WTC11 (cell line): ENCODE results near the gene IMPDH1. TPM values are rescaled to one million over a fixed set of nuclear protein-coding genes. Genes with fewer than 3 reads are reported as not detected.

Experiments
- ATAC-seq: fragments of 200-7000 bp; cut with Tn5 transposase; 2 replicates; pipeline ENCODE4 v1.10.0; 2021; ENCODE audit warnings: mild to moderate bottlenecking, moderate library complexity
- CTCF ChIA-PET: fragments of 300-600 bp; sonication (Branson Sonifier 250); formaldehyde crosslinking; loops from one replicate; lab custom pipeline; 2021; ENCODE audit warnings: antibody characterized with exemption; lab: Charles Lee
- POLR2A ChIA-PET: fragments of 350-600 bp; sonication (Branson Sonifier 250); formaldehyde crosslinking; loops from one replicate; lab custom pipeline; 2021; ENCODE audit warnings: antibody characterized with exemption; lab: Charles Lee
- DNase-seq: peaks from one replicate; pipeline ENCODE4 v3.0.0; 2021; ENCODE audit warnings: low spot score
- H3K27ac Mint-ChIP-seq: 2 replicates; pipeline ENCODE4 v1.8.0; 2021; ENCODE audit warnings: mixed read lengths
- H3K27me3 Mint-ChIP-seq: 2 replicates; pipeline ENCODE4 v1.8.0; 2021; ENCODE audit warnings: low read depth, mild to moderate bottlenecking, moderate library complexity, mixed read lengths
- H3K36me3 Mint-ChIP-seq: 2 replicates; pipeline ENCODE4 v1.8.0; 2021; ENCODE audit warnings: mixed read lengths
- H3K4me1 Mint-ChIP-seq: 2 replicates; pipeline ENCODE4 v1.8.0; 2022; ENCODE audit warnings: mixed read lengths
- H3K4me3 Mint-ChIP-seq: 2 replicates; pipeline ENCODE4 v1.8.0; 2021; ENCODE audit warnings: mild to moderate bottlenecking, moderate library complexity, mixed read lengths
- H3K9me3 Mint-ChIP-seq: 2 replicates; pipeline ENCODE4 v1.8.0; 2021; ENCODE audit warnings: mixed read lengths
- EMX1 ChIP-seq: fragments of 250-450 bp; sonication (Bioruptor Pico); IDR thresholded peaks from 2 replicates; pipeline ENCODE4 v1.8.0; 2021; ENCODE audit warnings: mild to moderate bottlenecking
- ESRRA ChIP-seq: sonication (generic); formaldehyde crosslinking; IDR thresholded peaks from 2 replicates; pipeline ENCODE4 v1.8.1; 2022; ENCODE audit warnings: mild to moderate bottlenecking, missing genetic modification reagents, borderline replicate concordance
- ETV6 ChIP-seq: sonication (generic); formaldehyde crosslinking; IDR thresholded peaks from 2 replicates; pipeline ENCODE4 v1.8.1; 2022; ENCODE audit warnings: mild to moderate bottlenecking, missing genetic modification reagents
- GRHL2 ChIP-seq: fragments of 250-450 bp; sonication (Bioruptor Pico); IDR thresholded peaks from 2 replicates; pipeline ENCODE4 v1.8.0; 2022; ENCODE audit warnings: mild to moderate bottlenecking, moderate library complexity; ENCODE audit not compliant: insufficient replicate concordance, severe bottlenecking
- MYBL2 ChIP-seq: sonication (generic); formaldehyde crosslinking; IDR thresholded peaks from 2 replicates; pipeline ENCODE4 v1.8.1; 2023; ENCODE audit warnings: mild to moderate bottlenecking, moderate library complexity, missing genetic modification reagents
- NR3C1 ChIP-seq: sonication (generic); formaldehyde crosslinking; conservative IDR thresholded peaks from 2 replicates; pipeline ENCODE4 v1.8.1; 2023; ENCODE audit warnings: low read depth, mild to moderate bottlenecking, missing genetic modification reagents
- TEAD4 ChIP-seq: sonication (generic); formaldehyde crosslinking; IDR thresholded peaks from 2 replicates; pipeline ENCODE4 v1.8.0; 2022; ENCODE audit warnings: mild to moderate bottlenecking, missing genetic modification reagents
- ZNF121 ChIP-seq: sonication (generic); formaldehyde crosslinking; IDR thresholded peaks from 2 replicates; pipeline ENCODE4 v1.8.0; 2023; ENCODE audit warnings: missing genetic modification reagents
- ZNF138 ChIP-seq: sonication (generic); formaldehyde crosslinking; conservative IDR thresholded peaks from 2 replicates; pipeline ENCODE4 v1.8.1; 2022; ENCODE audit warnings: mild to moderate bottlenecking, moderate library complexity, missing genetic modification reagents
- ZNF396 ChIP-seq: fragments of 250-450 bp; sonication (Bioruptor Pico); IDR thresholded peaks from 2 replicates; pipeline ENCODE4 v1.8.0; 2021; ENCODE audit warnings: mild to moderate bottlenecking, moderate library complexity, borderline replicate concordance
- total RNA-seq: library from RNA; stranded (reverse); gene quantifications from 3 replicates; pipeline ENCODE4 v1.2.3, GENCODE V29; 2021
- TF ChIP-seq, protein P1 (sequence below): fragments of 200-600 bp; IDR thresholded peaks from 2 replicates; pipeline ENCODE4 v1.8.0; 2022; ENCODE audit warnings: antibody characterized with exemption
- TF ChIP-seq, protein P2 (sequence below): sonication (generic); formaldehyde crosslinking; IDR thresholded peaks from 2 replicates; pipeline ENCODE4 v1.8.0; 2022; ENCODE audit warnings: mild to moderate bottlenecking, missing genetic modification reagents
- TF ChIP-seq, protein P3 (sequence below): sonication (generic); formaldehyde crosslinking; IDR thresholded peaks from 2 replicates; pipeline ENCODE4 v1.8.1; 2023; ENCODE audit warnings: mild to moderate bottlenecking, missing genetic modification reagents
- TF ChIP-seq, protein P4 (sequence below): sonication (generic); formaldehyde crosslinking; IDR thresholded peaks from 2 replicates; pipeline ENCODE4 v1.8.1; 2023; ENCODE audit warnings: mild to moderate bottlenecking, missing genetic modification reagents, moderate library complexity
- TF ChIP-seq, protein P5 (sequence below): fragments of 250-450 bp; sonication (Bioruptor Pico); IDR thresholded peaks from 2 replicates; pipeline ENCODE4 v2.1.2; 2022; ENCODE audit warnings: mild to moderate bottlenecking, moderate library complexity

The IMPDH1 gene
- total RNA-seq, 1 experiment from 2014 or later: 54.2 TPM

DNA sequence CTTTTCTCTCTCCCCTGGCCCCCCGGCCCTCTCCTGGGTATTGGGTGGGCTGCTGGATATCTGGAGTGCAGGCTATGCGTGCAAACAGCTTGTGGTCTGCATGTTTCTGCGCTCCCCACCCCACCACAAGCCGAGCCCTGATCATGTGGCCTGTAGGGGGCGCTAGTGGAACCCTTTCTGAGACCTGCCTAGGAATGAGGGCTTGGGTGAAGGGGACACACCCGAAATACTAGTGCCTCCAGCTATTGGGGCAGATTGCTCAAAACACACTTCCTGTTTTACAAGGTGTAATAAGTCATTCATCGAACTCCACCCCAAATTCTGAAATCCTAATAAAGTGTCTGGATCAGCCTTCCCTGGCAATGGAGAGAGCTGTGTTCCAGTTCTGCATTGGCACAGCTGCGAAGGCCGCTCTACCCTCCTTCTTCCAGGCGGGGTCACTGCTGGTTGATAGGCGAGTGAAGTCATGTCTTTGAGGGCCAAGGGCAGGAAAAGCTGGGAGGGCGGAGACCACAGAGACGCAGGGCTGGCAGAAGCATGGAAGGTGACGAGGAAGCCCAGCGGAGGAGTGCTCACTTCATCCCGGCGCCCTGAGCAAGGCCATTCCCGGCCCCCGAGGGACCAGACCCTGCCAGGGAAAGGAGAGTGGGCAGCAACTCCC, 28.5 kb downstream of the IMPDH1 start:
- Mint-ChIP-seq H3K27me3 (peaks cover 9% of the 10 kb centered on the region; the same call in 1 of the 2 replicates), H3K36me3 (no peaks in the 10 kb centered on the region), H3K27ac (no peak overlapping the region), H3K4me3 (no peak overlapping the region), H3K9me3 (no peaks in the 10 kb centered on the region), H3K4me1 (peaks cover 12% of the 10 kb centered on the region)
- ChIA-PET CTCF (interaction anchor here (0.5 to 6.7 kb wide), 53 partner anchors 9 to 943 kb away, joined by 3 to 125 read pairs (median 5); partner anchors contain the start of genes GARIN1A, METTL2B, PRRT4 and RBM28), POLR2A (no interaction called here)
- peak; percentile 80 for ATAC-seq
- peak; percentile 89 for DNase-seq
- TF ChIP-seq, protein P1, sequence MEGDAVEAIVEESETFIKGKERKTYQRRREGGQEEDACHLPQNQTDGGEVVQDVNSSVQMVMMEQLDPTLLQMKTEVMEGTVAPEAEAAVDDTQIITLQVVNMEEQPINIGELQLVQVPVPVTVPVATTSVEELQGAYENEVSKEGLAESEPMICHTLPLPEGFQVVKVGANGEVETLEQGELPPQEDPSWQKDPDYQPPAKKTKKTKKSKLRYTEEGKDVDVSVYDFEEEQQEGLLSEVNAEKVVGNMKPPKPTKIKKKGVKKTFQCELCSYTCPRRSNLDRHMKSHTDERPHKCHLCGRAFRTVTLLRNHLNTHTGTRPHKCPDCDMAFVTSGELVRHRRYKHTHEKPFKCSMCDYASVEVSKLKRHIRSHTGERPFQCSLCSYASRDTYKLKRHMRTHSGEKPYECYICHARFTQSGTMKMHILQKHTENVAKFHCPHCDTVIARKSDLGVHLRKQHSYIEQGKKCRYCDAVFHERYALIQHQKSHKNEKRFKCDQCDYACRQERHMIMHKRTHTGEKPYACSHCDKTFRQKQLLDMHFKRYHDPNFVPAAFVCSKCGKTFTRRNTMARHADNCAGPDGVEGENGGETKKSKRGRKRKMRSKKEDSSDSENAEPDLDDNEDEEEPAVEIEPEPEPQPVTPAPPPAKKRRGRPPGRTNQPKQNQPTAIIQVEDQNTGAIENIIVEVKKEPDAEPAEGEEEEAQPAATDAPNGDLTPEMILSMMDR: peak; percentile 94
- TF ChIP-seq NR3C1 (CRISPR knock-in tag): no peak
- TF ChIP-seq, protein P2, sequence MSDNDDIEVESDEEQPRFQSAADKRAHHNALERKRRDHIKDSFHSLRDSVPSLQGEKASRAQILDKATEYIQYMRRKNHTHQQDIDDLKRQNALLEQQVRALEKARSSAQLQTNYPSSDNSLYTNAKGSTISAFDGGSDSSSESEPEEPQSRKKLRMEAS (CRISPR knock-in tag): 0 out of 2 replicates have a peak, but pooled peaks have one; percentile 10

DNA sequence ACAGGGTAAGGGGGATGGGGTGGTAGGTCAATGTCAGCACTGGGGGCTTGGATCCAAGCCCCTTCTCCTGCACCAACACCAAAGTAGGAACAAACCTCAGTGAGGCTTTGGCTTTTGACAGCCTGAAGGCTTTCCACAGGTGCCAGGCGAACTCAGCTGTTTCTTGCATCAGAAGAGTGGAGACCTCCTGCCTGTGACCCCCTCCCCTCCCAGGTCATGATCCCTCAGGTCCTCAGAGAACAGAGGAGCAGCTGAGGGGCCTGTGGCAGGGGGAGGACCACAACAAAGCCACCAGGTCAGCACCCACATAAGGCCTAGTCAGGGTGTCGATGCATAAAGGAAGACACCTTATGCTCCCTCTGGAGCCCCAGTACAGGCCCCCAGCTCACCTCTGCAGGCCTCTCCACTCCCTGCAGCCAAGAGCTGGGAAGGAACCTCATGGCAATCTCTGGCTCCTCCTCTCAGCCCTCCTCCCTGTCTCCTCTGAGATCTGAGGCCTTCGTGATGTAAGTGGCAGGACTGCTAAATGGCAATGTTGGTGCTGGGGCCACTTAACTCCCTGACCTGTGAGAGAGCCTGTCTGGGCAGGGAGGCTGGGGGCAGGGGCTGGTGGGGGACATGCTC, 29.2 kb downstream of the IMPDH1 start:
- Mint-ChIP-seq H3K4me3 (no peak overlapping the region), H3K27me3 (peaks cover 9% of the 10 kb centered on the region; the same call in 1 of the 2 replicates), H3K36me3 (no peaks in the 10 kb centered on the region), H3K27ac (no peak overlapping the region), H3K9me3 (no peaks in the 10 kb centered on the region), H3K4me1 (peaks cover 12% of the 10 kb centered on the region)
- ATAC-seq (peak; percentile 22), DNase-seq (no peak)
- CTCF ChIA-PET: interaction anchor here (0.5 to 6.7 kb wide), 46 partner anchors 8 to 943 kb away, joined by 3 to 125 read pairs (median 6); partner anchors contain the start of genes GARIN1A, METTL2B, PRRT4 and RBM28
- TF ChIP-seq ZNF396 (CRISPR knock-in tag): no peak
- no peak for TF ChIP-seq MYBL2
- TF ChIP-seq, protein P2 (CRISPR knock-in tag): 0 out of 2 replicates have a peak, but pooled peaks have one; percentile 29
- TF ChIP-seq ETV6 (CRISPR knock-in tag): no peak
- TF ChIP-seq, protein P1: no peak
- TF ChIP-seq, protein P3, sequence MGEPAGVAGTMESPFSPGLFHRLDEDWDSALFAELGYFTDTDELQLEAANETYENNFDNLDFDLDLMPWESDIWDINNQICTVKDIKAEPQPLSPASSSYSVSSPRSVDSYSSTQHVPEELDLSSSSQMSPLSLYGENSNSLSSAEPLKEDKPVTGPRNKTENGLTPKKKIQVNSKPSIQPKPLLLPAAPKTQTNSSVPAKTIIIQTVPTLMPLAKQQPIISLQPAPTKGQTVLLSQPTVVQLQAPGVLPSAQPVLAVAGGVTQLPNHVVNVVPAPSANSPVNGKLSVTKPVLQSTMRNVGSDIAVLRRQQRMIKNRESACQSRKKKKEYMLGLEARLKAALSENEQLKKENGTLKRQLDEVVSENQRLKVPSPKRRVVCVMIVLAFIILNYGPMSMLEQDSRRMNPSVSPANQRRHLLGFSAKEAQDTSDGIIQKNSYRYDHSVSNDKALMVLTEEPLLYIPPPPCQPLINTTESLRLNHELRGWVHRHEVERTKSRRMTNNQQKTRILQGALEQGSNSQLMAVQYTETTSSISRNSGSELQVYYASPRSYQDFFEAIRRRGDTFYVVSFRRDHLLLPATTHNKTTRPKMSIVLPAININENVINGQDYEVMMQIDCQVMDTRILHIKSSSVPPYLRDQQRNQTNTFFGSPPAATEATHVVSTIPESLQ (CRISPR knock-in tag): no peak
- POLR2A ChIA-PET: no interaction called here

DNA sequence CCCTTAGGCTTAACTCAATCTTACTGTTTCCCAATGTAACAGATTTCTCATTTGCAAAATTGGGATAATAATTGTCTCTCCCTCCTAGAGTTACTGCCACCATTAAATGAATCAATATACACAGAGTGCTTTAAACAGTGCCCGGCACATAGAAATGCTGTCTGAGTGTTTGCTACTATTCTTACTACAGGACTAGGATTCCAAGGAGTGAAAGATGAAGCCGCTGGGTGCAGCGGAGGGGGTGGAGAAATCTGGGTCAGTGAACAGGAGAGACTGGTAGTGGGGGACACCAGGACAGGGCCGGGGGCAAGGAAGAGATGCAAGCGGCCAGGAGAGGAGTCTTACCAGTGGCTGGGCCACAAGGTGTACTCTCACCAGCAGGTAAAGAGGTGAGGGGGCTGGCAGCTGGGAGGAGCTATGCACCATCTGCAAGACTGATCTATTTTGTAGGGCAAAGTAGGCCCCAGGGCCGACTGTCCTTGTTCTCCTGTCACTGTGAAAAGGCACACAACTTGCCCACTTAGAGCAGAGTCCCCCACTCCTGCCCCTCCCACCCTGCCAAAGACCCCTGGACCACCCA, 29.8 kb downstream of the IMPDH1 start:
- ChIA-PET CTCF (interaction anchor here (1.0 to 6.7 kb wide), 18 partner anchors 8 to 532 kb away, joined by 3 to 125 read pairs (median 12); partner anchors contain the start of genes GARIN1A, PRRT4 and RBM28), POLR2A (interaction anchor here (0.7 kb wide), 1 partner anchor 696 kb away, joined by 6 read pairs; no protein-coding TSS in a partner anchor)
- peaks cover 9% of the 10 kb centered on the region; the same call in 1 of the 2 replicates for H3K27me3 Mint-ChIP-seq
- H3K4me1 Mint-ChIP-seq: peaks cover 12% of the 10 kb centered on the region
- H3K36me3 Mint-ChIP-seq: no peaks in the 10 kb centered on the region
- TF ChIP-seq, protein P3 (CRISPR knock-in tag): no peak
- TF ChIP-seq GRHL2 (CRISPR knock-in tag) (no peak), EMX1 (CRISPR knock-in tag) (no peak), ZNF121 (CRISPR knock-in tag) (no peak), TEAD4 (CRISPR knock-in tag) (no peak), ZNF138 (no peak), ESRRA (CRISPR knock-in tag) (no peak)
- TF ChIP-seq, protein P4, sequence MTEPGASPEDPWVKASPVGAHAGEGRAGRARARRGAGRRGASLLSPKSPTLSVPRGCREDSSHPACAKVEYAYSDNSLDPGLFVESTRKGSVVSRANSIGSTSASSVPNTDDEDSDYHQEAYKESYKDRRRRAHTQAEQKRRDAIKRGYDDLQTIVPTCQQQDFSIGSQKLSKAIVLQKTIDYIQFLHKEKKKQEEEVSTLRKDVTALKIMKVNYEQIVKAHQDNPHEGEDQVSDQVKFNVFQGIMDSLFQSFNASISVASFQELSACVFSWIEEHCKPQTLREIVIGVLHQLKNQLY (CRISPR knock-in tag): no peak
- TF ChIP-seq, protein P5, sequence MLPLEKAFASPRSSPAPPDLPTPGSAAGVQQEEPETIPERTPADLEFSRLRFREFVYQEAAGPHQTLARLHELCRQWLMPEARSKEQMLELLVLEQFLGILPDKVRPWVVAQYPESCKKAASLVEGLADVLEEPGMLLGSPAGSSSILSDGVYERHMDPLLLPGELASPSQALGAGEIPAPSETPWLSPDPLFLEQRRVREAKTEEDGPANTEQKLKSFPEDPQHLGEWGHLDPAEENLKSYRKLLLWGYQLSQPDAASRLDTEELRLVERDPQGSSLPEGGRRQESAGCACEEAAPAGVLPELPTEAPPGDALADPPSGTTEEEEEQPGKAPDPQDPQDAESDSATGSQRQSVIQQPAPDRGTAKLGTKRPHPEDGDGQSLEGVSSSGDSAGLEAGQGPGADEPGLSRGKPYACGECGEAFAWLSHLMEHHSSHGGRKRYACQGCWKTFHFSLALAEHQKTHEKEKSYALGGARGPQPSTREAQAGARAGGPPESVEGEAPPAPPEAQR (CRISPR knock-in tag): no peak
- ATAC-seq: no peak
- no peak for DNase-seq
- H3K27ac Mint-ChIP-seq: no peak overlapping the region
- no peaks in the 10 kb centered on the region for H3K9me3 Mint-ChIP-seq
- no peak overlapping the region for H3K4me3 Mint-ChIP-seq
